ENCODE measurements around the gene DNAJC27. TPM values are rescaled to one million over a fixed set of nuclear protein-coding genes. Genes with fewer than 3 reads are reported as not detected.

Gene DNAJC27
- total RNA-seq, 2 donors from 2014 or later = 7.4 to 9.8 TPM

DNA sequence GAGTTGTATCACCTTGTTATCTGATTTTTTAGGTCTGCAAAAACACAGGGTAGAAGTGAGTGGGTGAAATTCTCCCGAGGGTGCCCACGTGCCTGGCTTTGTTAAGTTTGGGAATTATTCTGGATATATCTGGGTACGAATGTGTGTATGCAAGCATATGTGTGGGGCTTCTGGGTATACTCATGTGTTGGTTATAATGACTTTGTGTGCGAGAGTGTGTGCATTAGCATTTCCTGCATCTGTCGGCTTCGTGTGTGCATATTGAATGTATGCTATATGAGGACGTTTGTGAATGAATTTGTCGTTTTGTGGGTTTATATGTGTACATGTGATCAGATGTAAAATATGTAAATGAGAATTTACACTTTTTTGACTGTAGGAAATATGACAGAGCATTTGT is 13.8 kb upstream of the DNAJC27 start:
- no peak for ATAC-seq (replicated peaks in 1 of 2)
- no peak overlapping the region for H3K27ac Mint-ChIP-seq
- no peaks in the 10 kb centered on the region for H3K9me3 Mint-ChIP-seq
- DNase-seq = no peak
- H3K4me3 Mint-ChIP-seq = no peak overlapping the region
- peaks cover 6% of the 10 kb centered on the region for H3K27me3 Mint-ChIP-seq (ENCODE audit: low read depth)
- no peaks in the 10 kb centered on the region for H3K4me1 Mint-ChIP-seq (ENCODE audit: low read depth)
- H3K36me3 Mint-ChIP-seq (ENCODE audit: insufficient read depth in 2 of 2) = no peaks in the 10 kb centered on the region

DNA sequence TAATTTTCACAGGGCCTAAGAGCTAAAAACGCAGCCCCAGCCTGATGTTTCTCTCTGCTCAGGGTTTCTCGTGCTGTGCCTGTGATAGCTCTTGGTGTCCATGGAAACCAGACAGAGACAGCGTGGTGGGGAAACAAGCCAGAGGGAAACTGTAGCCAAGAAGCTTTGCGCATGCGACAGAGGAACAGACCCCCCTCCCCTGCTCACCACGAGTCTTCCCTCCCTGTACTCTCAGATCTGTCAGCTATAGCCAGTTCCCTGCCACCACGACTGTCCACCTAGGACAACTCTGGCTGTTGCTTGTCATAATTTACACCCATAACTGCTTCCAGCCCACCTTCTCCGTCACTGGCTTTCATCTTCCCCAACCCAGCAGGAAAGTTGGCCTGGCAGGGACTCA is 13.2 kb upstream of the DNAJC27 start:
- ATAC-seq (replicated peaks in 1 of 2) = no peak
- Mint-ChIP-seq H3K4me3 (no peak overlapping the region), H3K9me3 (no peaks in the 10 kb centered on the region), H3K4me1 (ENCODE audit: low read depth) (no peaks in the 10 kb centered on the region), H3K27me3 (ENCODE audit: low read depth) (peaks cover 6% of the 10 kb centered on the region), H3K36me3 (ENCODE audit: insufficient read depth in 2 of 2) (no peaks in the 10 kb centered on the region), H3K27ac (no peak overlapping the region)
- no peak for DNase-seq

DNA sequence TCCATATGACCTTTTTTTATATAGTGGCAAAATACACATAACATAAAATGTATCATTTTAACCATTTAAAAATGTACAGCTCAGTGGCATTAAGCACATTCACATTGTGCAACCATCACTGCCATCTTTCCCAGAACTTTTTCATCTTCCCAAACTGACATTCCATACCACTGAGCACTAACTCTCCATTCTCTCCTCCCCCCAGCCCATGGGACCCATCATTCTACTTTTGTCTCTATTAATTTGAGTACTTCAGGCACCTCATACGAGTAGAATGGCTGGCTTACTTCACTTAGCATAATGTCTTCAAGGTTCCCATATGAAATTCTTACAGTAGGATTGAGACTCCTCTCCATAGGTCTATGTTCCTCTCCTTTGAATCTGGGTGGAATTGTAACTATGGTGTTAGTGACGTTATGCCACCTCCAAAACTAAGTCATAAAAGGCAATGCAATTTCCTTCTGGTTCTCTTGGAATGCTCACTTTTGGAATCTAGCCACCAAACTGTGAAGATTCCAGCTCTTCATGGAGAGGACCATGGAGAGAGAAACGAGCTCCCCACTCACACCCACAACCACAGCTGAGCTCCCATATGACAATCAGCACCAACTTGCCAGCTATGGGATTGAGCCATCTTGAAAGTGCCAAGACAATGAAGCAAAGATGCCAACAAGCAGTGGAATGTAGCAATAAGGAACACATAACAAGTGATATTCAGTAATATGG is 9.8 kb upstream of the DNAJC27 start:
- H3K36me3 Mint-ChIP-seq (ENCODE audit: insufficient read depth in 2 of 2) = no peaks in the 10 kb centered on the region
- ATAC-seq (replicated peaks in 1 of 2) = no peak
- H3K9me3 Mint-ChIP-seq = no peaks in the 10 kb centered on the region
- no peak overlapping the region for H3K4me3 Mint-ChIP-seq
- H3K4me1 Mint-ChIP-seq (ENCODE audit: low read depth) = peaks cover 7% of the 10 kb centered on the region
- no peak for DNase-seq
- no peaks in the 10 kb centered on the region for H3K27me3 Mint-ChIP-seq (ENCODE audit: low read depth)
- H3K27ac Mint-ChIP-seq = no peak overlapping the region

DNA sequence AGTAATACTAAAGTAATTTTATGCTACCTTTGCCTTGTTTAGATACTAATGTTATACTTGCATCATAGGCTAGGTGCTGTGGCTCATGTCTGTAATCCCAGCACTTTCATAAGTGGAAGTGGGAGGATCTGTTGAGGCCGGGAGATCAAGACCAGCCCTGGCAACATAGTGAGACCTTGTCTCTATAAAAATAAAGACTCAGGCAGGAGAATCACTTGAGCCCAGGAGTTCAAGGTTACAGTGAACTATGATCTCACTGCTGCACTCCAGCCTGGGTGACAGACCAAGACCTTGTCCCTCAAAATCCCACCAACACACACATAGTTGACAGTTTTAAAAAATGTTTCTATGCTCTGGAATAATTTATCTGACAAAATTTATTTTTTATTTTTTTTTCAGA is 6.9 kb upstream of the DNAJC27 start:
- Mint-ChIP-seq H3K9me3 (no peaks in the 10 kb centered on the region), H3K4me3 (no peak overlapping the region), H3K36me3 (ENCODE audit: insufficient read depth in 2 of 2) (no peaks in the 10 kb centered on the region), H3K4me1 (ENCODE audit: low read depth) (peaks cover 20% of the 10 kb centered on the region), H3K27me3 (ENCODE audit: low read depth) (no peaks in the 10 kb centered on the region), H3K27ac (no peak overlapping the region)
- ATAC-seq (replicated peaks in 1 of 2) (no peak), DNase-seq (no peak)

DNA sequence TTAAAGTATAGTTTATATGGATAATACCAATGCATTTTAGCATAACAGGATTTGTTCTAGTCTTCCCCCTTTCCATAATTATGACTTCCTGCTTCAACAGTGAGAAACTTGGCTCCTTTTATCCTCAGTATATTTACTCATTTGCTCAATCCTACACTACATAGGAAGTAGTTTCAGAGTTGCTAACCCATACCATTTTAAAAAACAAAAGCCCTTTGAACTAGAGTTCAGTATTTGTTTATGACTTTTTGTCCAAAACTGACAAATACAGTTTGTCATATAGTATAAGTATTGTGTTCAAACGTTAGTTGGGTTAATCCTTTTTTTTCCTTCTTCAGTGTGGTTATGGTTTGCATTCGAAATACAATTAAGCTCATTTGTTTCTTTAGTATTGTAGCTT is 5.9 kb upstream of the DNAJC27 start:
- DNase-seq = no peak
- no peak overlapping the region for H3K27ac Mint-ChIP-seq
- H3K27me3 Mint-ChIP-seq (ENCODE audit: low read depth) = no peaks in the 10 kb centered on the region
- H3K4me3 Mint-ChIP-seq = no peak overlapping the region
- peaks cover 30% of the 10 kb centered on the region for H3K4me1 Mint-ChIP-seq (ENCODE audit: low read depth)
- H3K9me3 Mint-ChIP-seq = no peaks in the 10 kb centered on the region
- peaks cover 0 to under 1% of the 10 kb centered on the region in 2 donors for H3K36me3 Mint-ChIP-seq (ENCODE audit: insufficient read depth in 2 of 2)
- no peak for ATAC-seq (replicated peaks in 1 of 2)

DNA sequence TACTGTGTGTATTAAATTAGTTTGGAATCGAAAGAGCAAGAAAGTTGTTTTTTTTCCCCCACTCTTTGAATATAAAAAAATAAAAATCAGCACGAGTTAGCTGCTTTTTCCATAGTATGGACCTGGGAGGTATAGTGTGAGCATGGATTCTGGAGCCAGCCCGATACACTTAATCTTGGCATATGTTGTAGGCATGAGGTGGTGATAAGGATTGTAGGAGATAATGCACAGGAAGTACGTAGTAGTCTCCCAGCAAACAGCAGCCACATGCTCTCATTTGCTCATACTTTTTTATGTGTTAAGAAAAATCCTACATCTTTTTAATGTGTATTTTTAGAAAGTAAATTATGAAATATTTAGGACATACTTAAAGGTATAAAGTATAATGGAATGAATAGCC is 2.1 kb upstream of the DNAJC27 start:
- H3K27me3 Mint-ChIP-seq (ENCODE audit: low read depth) = no peaks in the 10 kb centered on the region
- ATAC-seq (replicated peaks in 1 of 2) (no peak), DNase-seq (no peak)
- H3K36me3 Mint-ChIP-seq (ENCODE audit: insufficient read depth in 2 of 2) = peaks cover 7 to 15% of the 10 kb centered on the region in 2 donors
- H3K27ac Mint-ChIP-seq = peak overlapping the region; percentile 59
- H3K9me3 Mint-ChIP-seq = no peaks in the 10 kb centered on the region
- H3K4me1 Mint-ChIP-seq (ENCODE audit: low read depth) = peaks cover 44% of the 10 kb centered on the region
- H3K4me3 Mint-ChIP-seq = peak overlapping the region in 1 of 2 donors; percentile 27

DNA sequence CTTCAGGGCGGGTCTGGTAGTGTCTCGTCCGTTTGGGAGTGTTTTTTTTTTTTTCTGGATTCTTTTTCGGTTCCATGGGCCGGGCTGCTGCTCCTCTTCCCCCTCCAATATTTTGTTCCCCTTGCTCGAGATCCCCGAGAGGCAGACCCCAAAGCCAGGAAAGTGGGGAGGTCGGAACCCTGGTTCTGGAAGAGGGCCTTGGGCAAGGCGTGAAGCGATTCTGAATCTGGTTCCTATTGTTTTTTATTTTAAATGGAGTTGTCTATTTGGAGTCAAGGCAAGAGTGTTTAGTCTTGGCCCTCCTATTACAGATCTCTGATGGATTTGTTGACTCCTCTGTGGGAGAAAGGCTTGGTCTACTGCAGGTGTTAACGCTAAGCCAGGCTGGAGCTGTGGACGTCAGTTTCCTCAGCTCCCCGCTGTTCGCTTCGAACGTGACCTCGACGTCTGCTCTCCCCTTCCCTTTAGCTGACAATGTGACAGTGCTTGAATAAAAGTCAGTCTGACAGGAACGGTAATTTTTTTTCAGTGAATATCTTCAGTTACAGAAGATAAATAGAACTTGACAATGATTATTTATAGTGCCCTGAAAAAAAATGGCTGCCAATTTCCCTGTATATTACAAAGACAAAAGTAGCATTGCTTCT is 683 bp upstream of the DNAJC27 start:
- peaks cover 7 to 15% of the 10 kb centered on the region in 2 donors for H3K36me3 Mint-ChIP-seq (ENCODE audit: insufficient read depth in 2 of 2)
- peaks cover 38% of the 10 kb centered on the region for H3K4me1 Mint-ChIP-seq (ENCODE audit: low read depth)
- peak overlapping the region; percentile 100 for H3K27ac Mint-ChIP-seq
- DNase-seq (peak; percentile 35 to 41), ATAC-seq (replicated peaks in 1 of 2) (no peak)
- H3K9me3 Mint-ChIP-seq = no peaks in the 10 kb centered on the region
- no peaks in the 10 kb centered on the region for H3K27me3 Mint-ChIP-seq (ENCODE audit: low read depth)
- H3K4me3 Mint-ChIP-seq = peak overlapping the region; percentile 98

DNA sequence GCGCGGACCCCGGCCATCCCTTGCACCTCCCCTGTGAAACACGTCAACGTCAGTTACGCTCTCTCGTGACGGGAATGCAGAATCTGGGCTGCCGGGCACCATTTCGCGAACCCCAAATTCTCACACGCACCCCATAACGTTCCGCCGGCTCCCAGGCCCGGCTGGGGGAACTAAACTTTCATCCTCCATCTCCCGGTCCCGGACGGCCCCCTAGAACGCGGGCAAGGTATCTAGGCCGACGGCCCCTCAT is 544 bp downstream of the DNAJC27 start:
- Mint-ChIP-seq H3K36me3 (ENCODE audit: insufficient read depth in 2 of 2) (peaks cover 7 to 18% of the 10 kb centered on the region in 2 donors), H3K27ac (peak overlapping the region; percentile 100), H3K4me3 (peak overlapping the region; percentile 98), H3K27me3 (ENCODE audit: low read depth) (no peaks in the 10 kb centered on the region), H3K9me3 (no peaks in the 10 kb centered on the region), H3K4me1 (ENCODE audit: low read depth) (peaks cover 38% of the 10 kb centered on the region)
- ATAC-seq (replicated peaks in 1 of 2) (peak; percentile 0 to 1), DNase-seq (peak in 1 of 2 donors; percentile 51)

DNA sequence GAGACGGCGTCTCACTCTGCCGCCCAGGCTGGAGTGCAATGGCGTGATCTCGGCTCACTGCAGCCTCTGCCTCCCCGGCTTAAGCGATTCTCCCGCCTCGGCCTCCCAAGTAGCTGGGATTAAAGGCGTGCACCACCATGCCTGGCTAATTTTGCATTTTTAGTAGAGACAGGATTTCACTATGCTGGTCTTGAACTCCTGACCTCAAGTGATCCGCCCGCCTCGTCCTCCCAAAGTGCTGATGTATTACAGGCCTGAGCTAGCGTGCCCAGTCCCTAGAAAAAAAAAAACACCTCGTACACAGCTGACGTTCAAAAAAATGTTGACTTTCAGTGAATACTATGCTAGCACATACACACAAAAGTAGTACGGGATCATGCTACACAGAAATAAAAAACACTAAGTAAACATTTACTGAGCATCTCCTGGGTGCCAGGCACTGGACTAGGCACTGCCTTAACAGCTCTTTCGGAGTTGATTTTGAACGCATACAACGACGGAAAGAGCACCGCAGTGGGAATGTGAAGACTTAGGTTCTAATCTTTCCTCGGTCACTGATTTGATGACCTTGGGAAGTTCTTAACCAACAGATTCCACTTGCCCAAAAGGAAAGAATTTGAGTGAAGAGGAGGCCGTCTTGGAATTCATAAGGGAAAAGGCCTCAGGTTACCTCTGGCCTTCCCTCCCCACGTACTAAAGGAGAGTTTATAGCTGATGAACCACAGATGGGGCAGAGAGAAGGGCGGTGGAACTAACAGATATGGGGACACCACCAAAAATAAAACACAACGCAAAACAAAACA is 1.1 kb downstream of the DNAJC27 start:
- Mint-ChIP-seq H3K9me3 (no peaks in the 10 kb centered on the region), H3K27me3 (ENCODE audit: low read depth) (no peaks in the 10 kb centered on the region), H3K4me1 (ENCODE audit: low read depth) (peaks cover 37% of the 10 kb centered on the region), H3K4me3 (peak overlapping the region; percentile 98), H3K27ac (peak overlapping the region; percentile 100), H3K36me3 (ENCODE audit: insufficient read depth in 2 of 2) (peaks cover 9 to 18% of the 10 kb centered on the region in 2 donors)
- ATAC-seq (replicated peaks in 1 of 2) (no peak), DNase-seq (no peak)

DNA sequence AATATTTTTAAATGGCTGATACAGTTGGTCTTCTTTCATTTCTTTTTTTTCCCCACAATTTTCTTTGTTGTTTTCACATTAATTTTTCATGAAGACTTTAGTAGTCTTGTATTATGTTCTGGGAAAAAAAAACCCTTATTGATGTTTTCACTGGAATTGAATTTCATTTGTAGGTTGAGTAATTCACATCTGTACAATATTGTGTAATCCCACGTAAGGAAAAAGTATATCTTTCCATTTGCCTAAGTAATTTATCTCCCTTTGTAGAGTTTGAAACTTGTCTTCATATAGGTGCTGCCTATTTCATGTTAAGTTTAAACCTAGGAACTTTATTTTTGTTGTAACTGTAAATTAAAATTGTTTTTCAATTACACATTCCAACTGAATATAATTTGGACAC is 2.0 kb downstream of the DNAJC27 start:
- H3K27ac Mint-ChIP-seq = no peak overlapping the region
- H3K4me1 Mint-ChIP-seq (ENCODE audit: low read depth) = peaks cover 31% of the 10 kb centered on the region
- ATAC-seq (replicated peaks in 1 of 2) (no peak), DNase-seq (no peak)
- H3K27me3 Mint-ChIP-seq (ENCODE audit: low read depth) = no peaks in the 10 kb centered on the region
- no peak overlapping the region for H3K4me3 Mint-ChIP-seq
- H3K9me3 Mint-ChIP-seq = no peaks in the 10 kb centered on the region
- peaks cover 9 to 18% of the 10 kb centered on the region in 2 donors for H3K36me3 Mint-ChIP-seq (ENCODE audit: insufficient read depth in 2 of 2)

DNA sequence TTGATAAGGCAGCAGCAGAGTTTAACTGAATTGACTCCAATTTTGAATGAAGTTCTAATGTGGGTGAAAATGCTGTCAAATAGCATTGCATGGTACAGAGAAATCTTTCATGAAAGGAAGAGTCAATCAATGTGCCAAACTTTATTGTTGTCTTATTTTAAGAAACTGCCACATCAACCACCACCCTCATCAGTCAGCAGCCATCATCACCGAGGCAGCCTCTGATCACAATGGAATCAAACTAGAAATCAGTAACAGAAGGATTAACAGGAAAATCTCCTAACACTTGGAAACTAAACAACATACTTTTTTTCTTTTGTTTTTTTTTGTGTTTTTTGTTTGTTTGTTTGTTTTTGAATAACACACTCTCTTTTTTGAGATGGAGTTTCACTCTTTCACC is 9.9 kb downstream of the DNAJC27 start:
- H3K27ac Mint-ChIP-seq = no peak overlapping the region
- no peak for ATAC-seq (replicated peaks in 1 of 2)
- H3K36me3 Mint-ChIP-seq (ENCODE audit: insufficient read depth in 2 of 2) = peaks cover 4 to 27% of the 10 kb centered on the region in 2 donors

DNA sequence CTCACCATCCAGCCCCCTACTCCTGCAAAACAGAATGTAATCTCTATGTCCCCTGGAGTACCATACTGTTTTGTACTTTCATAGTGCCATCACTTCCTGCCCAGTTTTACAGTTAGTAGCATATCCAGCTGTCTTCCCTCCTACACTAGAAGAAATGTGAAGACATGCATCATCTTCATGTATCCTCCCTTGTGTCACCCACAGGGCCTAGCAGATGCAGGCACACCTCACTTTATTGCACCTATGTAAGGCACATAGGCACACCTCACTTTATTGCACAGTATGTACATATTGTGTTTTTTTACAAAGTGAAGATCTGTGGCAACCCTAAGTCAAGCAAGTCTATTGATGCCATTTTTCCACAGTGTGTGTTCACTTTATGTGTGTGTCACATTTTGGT is 12.0 kb downstream of the DNAJC27 start:
- Mint-ChIP-seq H3K27ac (no peak overlapping the region), H3K9me3 (no peaks in the 10 kb centered on the region), H3K4me1 (ENCODE audit: low read depth) (peaks cover 23% of the 10 kb centered on the region), H3K4me3 (no peak overlapping the region), H3K36me3 (ENCODE audit: insufficient read depth in 2 of 2) (peaks cover 10 to 45% of the 10 kb centered on the region in 2 donors), H3K27me3 (ENCODE audit: low read depth) (no peaks in the 10 kb centered on the region)
- ATAC-seq (replicated peaks in 1 of 2) (peak in 1 of 2 donors; percentile 36), DNase-seq (no peak)

More for the DNA sequence above, 9.9 kb downstream of the DNAJC27 start:
- no peak for DNase-seq
- H3K4me3 Mint-ChIP-seq = no peak overlapping the region
- no peaks in the 10 kb centered on the region for H3K27me3 Mint-ChIP-seq (ENCODE audit: low read depth)
- H3K4me1 Mint-ChIP-seq (ENCODE audit: low read depth) = peaks cover 23% of the 10 kb centered on the region
- no peaks in the 10 kb centered on the region for H3K9me3 Mint-ChIP-seq

DNA sequence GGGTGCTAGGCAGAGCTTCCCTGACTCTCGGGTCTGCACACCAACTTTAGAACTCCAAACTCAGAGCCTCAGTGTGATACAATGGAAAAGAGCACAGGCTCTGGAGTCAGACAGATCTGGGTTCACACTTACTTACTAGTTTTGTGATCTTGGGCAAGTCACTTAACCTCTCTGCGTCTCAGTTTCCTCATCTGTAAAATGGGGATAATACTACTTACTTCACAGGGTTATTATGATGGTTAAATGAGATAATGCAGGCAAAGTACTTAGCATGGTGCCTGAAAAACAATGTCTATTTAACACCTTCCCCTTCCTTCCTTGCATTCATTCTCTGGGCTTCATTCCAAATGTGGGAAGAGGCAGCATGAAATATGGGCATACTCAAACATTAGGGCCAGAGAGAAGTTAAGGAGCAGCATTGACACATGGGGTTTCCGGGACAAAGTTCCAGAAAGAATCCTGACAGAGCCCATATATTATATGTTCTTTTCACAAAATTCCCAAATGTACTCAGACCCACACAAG is 13.3 kb downstream of the DNAJC27 start:
- no peak overlapping the region for H3K4me3 Mint-ChIP-seq
- no peaks in the 10 kb centered on the region for H3K27me3 Mint-ChIP-seq (ENCODE audit: low read depth)
- H3K9me3 Mint-ChIP-seq = no peaks in the 10 kb centered on the region
- peaks cover 23% of the 10 kb centered on the region for H3K4me1 Mint-ChIP-seq (ENCODE audit: low read depth)
- H3K36me3 Mint-ChIP-seq (ENCODE audit: insufficient read depth in 2 of 2) = peaks cover 11 to 42% of the 10 kb centered on the region in 2 donors
- no peak overlapping the region for H3K27ac Mint-ChIP-seq
- ATAC-seq (replicated peaks in 1 of 2) (no peak), DNase-seq (no peak)

Data from activated T-cell treated with anti-CD3 and anti-CD28 coated beads, Interleukin-2, amount 50 U/mL, for 72 hours (primary cell).